K562 (cell line): Measurements from ENCODE around the gene ATP6V1F. TPM values are rescaled to one million over a fixed set of nuclear protein-coding genes. Genes with fewer than 3 reads are reported as not detected.

ENCODE experiments used
- ATAC-seq: fragments of 200-7000 bp; cut with Tn5 transposase; 3 replicates; pipeline ENCODE4 v1.9.1; 2020; ENCODE audit warnings: moderate library complexity
- BruUV-seq: library from RNA; stranded (reverse); fragments of 400-500 nt; replicated peaks from 2 replicates; lab custom pipeline; 2021; lab: Mats Ljungman, UMichigan
- CTCF ChIA-PET: fragments of 300-600 bp; formaldehyde crosslinking; extraction: SDS; loops from one replicate; lab custom pipeline; 2021; ENCODE audit warnings: low intra/inter-chr PET ratio; lab: Yijun Ruan, JAX
- POLR2A ChIA-PET: fragments of 300-600, 350-650 bp; sonication (Branson Sonifier 250); formaldehyde crosslinking; extraction: SDS; loops from one replicate; lab custom pipeline; 2021; ENCODE audit warnings: antibody characterized with exemption, inconsistent platforms; lab: Yijun Ruan, JAX
- DNase-seq, 4 experiments: peaks; one replicate each; pipeline versions ENCODE4 v3.0.0 to v3.0.0-alpha.2; 2011 to 2018; ENCODE audit warnings: low spot score in 3 of 4, mixed read lengths in 3 of 4; ENCODE audit errors: extremely low read depth in 1 of 4
- FAIRE-seq: peaks from 2 replicates; lab custom pipeline; 2011; peaks lifted over from hg19 to GRCh38; lab: Jason Lieb, UNC
- H2AFZ ChIP-seq: 2 replicates; pipeline ENCODE4 v1.6.0; 2011; ENCODE audit warnings: low read depth, low read length, control low read depth, inconsistent platforms
- H3K27ac ChIP-seq: fragments of 200-600 bp; 3 replicates; pipeline ENCODE4 v1.8.0; 2011; ENCODE audit warnings: low read depth, mild to moderate bottlenecking, control low read depth, inconsistent platforms, low read length, moderate library complexity, mixed read lengths; ENCODE audit errors: extremely low read depth
- H3K27me3 ChIP-seq, 2 experiments: fragments of 300-600 bp in 1 of 2; 2 replicates in 1 of 2; 3 replicates in 1 of 2; pipeline versions ENCODE4 v1.6.0 to v1.8.0; 2011; ENCODE audit warnings: inconsistent platforms in 2 of 2, low read length in 2 of 2, mild to moderate bottlenecking in 1 of 2, mixed read lengths in 1 of 2, moderate library complexity in 1 of 2; ENCODE audit not compliant: control insufficient read depth in 2 of 2, insufficient read depth in 2 of 2
- H3K36me3 ChIP-seq: fragments of 300-600 bp; 3 replicates; pipeline ENCODE4 v1.8.0; 2011; ENCODE audit warnings: mild to moderate bottlenecking, low read length, inconsistent platforms; ENCODE audit not compliant: control insufficient read depth, insufficient read depth
- H3K4me1 ChIP-seq, 2 experiments: fragments of 200-600 bp in 1 of 2; replicated peaks in 1 of 2; 2 replicates in 1 of 2; 3 replicates in 1 of 2; pipeline versions ENCODE4 v1.5.1 to v1.8.0; 2011; ENCODE audit warnings: inconsistent platforms in 2 of 2, low read length in 2 of 2, mild to moderate bottlenecking in 1 of 2, mixed read lengths in 1 of 2, moderate library complexity in 1 of 2; ENCODE audit not compliant: control insufficient read depth in 2 of 2, insufficient read depth in 2 of 2
- H3K4me2 ChIP-seq: 2 replicates; pipeline ENCODE4 v1.6.1; 2011; ENCODE audit warnings: low read length, control low read depth, inconsistent platforms, mixed read lengths; ENCODE audit not compliant: insufficient read depth
- H3K4me3 ChIP-seq: fragments of 200-600 bp; sonication (generic), shearing (Covaris generic); 2 replicates; pipeline ENCODE4 v1.5.1; 2016; ENCODE audit warnings: control low read depth, inconsistent platforms
- H3K79me2 ChIP-seq: fragments of 200-600 bp; 3 replicates; pipeline ENCODE4 v1.8.0; 2011; ENCODE audit warnings: low read length, inconsistent platforms; ENCODE audit not compliant: control insufficient read depth, insufficient read depth
- H3K9ac ChIP-seq, 2 experiments: 2 replicates each; pipeline versions ENCODE4 v1.6.0 to v1.6.1; 2011; ENCODE audit warnings: low read depth in 2 of 2, low read length in 2 of 2, control low read depth in 1 of 2, inconsistent platforms in 1 of 2, mild to moderate bottlenecking in 1 of 2, mixed read lengths in 1 of 2; ENCODE audit not compliant: insufficient read depth in 1 of 2
- H3K9me1 ChIP-seq: one replicate; pipeline ENCODE4 v1.6.0; 2011; ENCODE audit warnings: inconsistent platforms, mild to moderate bottlenecking, low read length, moderate library complexity; ENCODE audit not compliant: control insufficient read depth, insufficient read depth
- H3K9me3 ChIP-seq: replicated peaks from 2 replicates; pipeline ENCODE4 v1.5.1; 2011; ENCODE audit warnings: low read depth, low read length, inconsistent platforms; ENCODE audit not compliant: control insufficient read depth, insufficient read depth
- H4K20me1 ChIP-seq: replicated peaks from 2 replicates; pipeline ENCODE4 v1.6.1; 2011; ENCODE audit warnings: low read length, inconsistent platforms, mixed read lengths; ENCODE audit not compliant: control insufficient read depth, insufficient read depth
- CHD1 ChIP-seq: fragments of 200-600 bp; sonication (generic); IDR thresholded peaks from one replicate; pipeline ENCODE4 v1.6.1; 2012; ENCODE audit warnings: mild to moderate bottlenecking, moderate library complexity, low read length, inconsistent platforms
- CXXC5 ChIP-seq: fragments of 250-450 bp; sonication (Bioruptor Pico); IDR thresholded peaks from 2 replicates; pipeline ENCODE4 v1.8.0; 2022; ENCODE audit warnings: inconsistent platforms, mild to moderate bottlenecking, moderate library complexity
- ILF3 ChIP-seq: fragments of 450-650 bp; IDR thresholded peaks from 2 replicates; pipeline ENCODE4 v1.6.1; 2018; ENCODE audit warnings: antibody characterized with exemption, mild to moderate bottlenecking, moderate library complexity, borderline replicate concordance
- MCM5 ChIP-seq: fragments of 450-650 bp; IDR thresholded peaks from 2 replicates; pipeline ENCODE4 v1.6.1; 2016; ENCODE audit warnings: low read depth
- MTA1 ChIP-seq: fragments of 450-650 bp; IDR thresholded peaks from 2 replicates; pipeline ENCODE4 v1.6.1; 2017; ENCODE audit warnings: borderline replicate concordance
- PYGO2 ChIP-seq: fragments of 450-650 bp; IDR thresholded peaks from 2 replicates; pipeline ENCODE4 v1.6.1; 2016; ENCODE audit warnings: mild to moderate bottlenecking, missing genetic modification characterization, moderate library complexity, missing compliant biosample characterization
- RHOXF2B ChIP-seq: fragments of 250-450 bp; sonication (Bioruptor Pico); conservative IDR thresholded peaks from 2 replicates; pipeline ENCODE4 v1.5.1; 2021
- TAF7 ChIP-seq: fragments of 450-650 bp; IDR thresholded peaks from 2 replicates; pipeline ENCODE4 v1.6.1; 2016; ENCODE audit warnings: missing genetic modification characterization, missing compliant biosample characterization
- WGBS: fragments of 100-300 bp; shearing (Covaris generic); methylation state at CpG from one replicate; pipeline ENCODE4 v1.1.6; 2016; ENCODE audit warnings: low coverage, mixed read lengths; ENCODE audit not compliant: insufficient coverage; ENCODE audit errors: missing lambda C conversion rate; 5-methylcytosine and 5-hydroxymethylcytosine counted together
- in situ Hi-C: fragments of 300-500 bp; cut with MboI; formaldehyde crosslinking; loops from 4 replicates; pipeline ENCODE4 v1.15.0; 2018; ENCODE audit warnings: inconsistent platforms, mixed read lengths
- intact Hi-C: fragments of 100-400 bp; cut with micrococcal nuclease; formaldehyde crosslinking; loops from 2 replicates; pipeline ENCODE4 v1.14.2; 2022
- polyA plus RNA-seq, 8 experiments: library from polyadenylated mRNA; depleted of rRNA in 4 of 8; stranded (reverse) in 5 of 8; unstranded in 3 of 8; fragments of >200 nt; fragmentation: Nextera tagmentation in 2 of 8; fragmentation: Illumina TruSeq in 1 of 8; extraction: Ambion mirVana in 2 of 8; extraction: Trizol in 1 of 8; gene quantifications; 2 replicates each; pipeline versions ENCODE4 v1.2.1 to v1.2.3, GENCODE V29; 2011 to 2014; ENCODE audit warnings: inconsistent platforms in 1 of 8, missing spikeins in 1 of 8
- total RNA-seq, 7 experiments: library from RNA; depleted of rRNA in 6 of 7; stranded (reverse); fragments of >200 nt in 6 of 7; fragmentation: Illumina TruSeq in 2 of 7; extraction: Trizol in 2 of 7; gene quantifications; 2 replicates each; pipeline versions ENCODE4 v1.2.1 to v1.2.3, GENCODE V29; 2011 to 2021; ENCODE audit warnings: low replicate concordance in 1 of 7
- TF ChIP-seq, protein P1 (sequence below): fragments of 450-650 bp; formaldehyde crosslinking; IDR thresholded peaks from 2 replicates; pipeline ENCODE4 v1.4.0; 2022; ENCODE audit warnings: missing genetic modification characterization

The ATP6V1F gene
- total and polyA plus RNA-seq, 9 of the 15 experiments (the other 6 are each of a cell fraction or from before 2014, with no cell fraction given) = 206 to 1,123 (median 542) TPM

DNA sequence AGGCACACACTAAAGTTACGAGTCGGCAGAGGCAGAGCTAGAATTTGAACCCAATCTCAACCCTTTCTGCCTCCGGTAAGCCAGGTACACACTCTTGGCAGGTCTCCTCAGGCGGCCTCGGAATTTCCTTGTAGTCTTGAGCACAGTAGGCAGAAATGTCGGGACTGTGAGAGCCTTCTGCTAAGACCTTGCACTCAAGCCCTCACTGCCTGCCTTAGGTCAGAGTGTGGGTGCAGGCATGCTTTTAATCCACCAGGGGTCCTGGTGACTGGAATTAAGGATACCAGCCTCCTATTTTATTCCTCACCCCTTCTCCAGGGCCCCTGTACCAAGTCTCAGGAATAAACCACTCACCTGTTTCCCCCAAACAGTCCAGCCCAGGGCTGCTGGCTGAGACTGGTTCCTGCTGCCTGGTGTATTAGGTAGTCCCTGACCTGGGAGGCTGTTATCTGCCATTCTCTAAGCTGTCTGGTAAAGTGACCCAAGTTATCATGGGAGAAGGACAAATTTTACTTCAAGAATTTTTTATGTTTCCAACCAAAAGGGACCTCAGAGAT lies 855 bp downstream of the ATP6V1F start (continued):
- TF ChIP-seq, protein P1, sequence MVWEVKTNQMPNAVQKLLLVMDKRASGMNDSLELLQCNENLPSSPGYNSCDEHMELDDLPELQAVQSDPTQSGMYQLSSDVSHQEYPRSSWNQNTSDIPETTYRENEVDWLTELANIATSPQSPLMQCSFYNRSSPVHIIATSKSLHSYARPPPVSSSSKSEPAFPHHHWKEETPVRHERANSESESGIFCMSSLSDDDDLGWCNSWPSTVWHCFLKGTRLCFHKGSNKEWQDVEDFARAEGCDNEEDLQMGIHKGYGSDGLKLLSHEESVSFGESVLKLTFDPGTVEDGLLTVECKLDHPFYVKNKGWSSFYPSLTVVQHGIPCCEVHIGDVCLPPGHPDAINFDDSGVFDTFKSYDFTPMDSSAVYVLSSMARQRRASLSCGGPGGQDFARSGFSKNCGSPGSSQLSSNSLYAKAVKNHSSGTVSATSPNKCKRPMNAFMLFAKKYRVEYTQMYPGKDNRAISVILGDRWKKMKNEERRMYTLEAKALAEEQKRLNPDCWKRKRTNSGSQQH = no peak
- TF ChIP-seq ILF3 (peak; percentile 35; the same call in 1 of the 2 replicates), RHOXF2B (CRISPR knock-in tag) (no peak), MCM5 (no peak), CXXC5 (CRISPR knock-in tag) (no peak), CHD1 (no peak), PYGO2 (tag) (no peak), TAF7 (tag) (no peak), MTA1 (no peak)

DNA sequence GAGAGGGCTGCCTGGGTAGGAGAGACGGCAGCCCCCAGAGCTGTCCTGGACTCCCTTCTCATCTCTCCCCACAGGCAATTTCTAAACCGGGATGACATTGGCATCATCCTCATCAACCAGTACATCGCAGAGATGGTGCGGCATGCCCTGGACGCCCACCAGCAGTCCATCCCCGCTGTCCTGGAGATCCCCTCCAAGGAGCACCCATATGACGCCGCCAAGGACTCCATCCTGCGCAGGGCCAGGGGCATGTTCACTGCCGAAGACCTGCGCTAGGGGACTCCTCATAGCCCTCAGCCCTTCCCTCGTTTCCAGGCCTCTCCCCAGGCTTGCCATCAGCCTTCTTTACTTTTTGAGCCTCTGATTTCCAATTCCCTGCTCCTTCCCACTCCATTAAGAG lies 2.6 kb downstream of the ATP6V1F start:
- CTCF ChIA-PET = no interaction called here
- WGBS = 95% methylated on average over 12 of the region's 12 CpGs
- Histone ChIP-seq H4K20me1 (no peaks in the 10 kb centered on the region; the same call in 1 of the 2 replicates), H3K79me2 (peaks cover 46% of the 10 kb centered on the region), H3K9me1 (no peaks in the 10 kb centered on the region), H3K36me3 (peaks cover 45% of the 10 kb centered on the region), H2AFZ (no peak overlapping the region), H3K27ac (no peak overlapping the region), H3K9me3 (no peaks in the 10 kb centered on the region), H3K4me1 (peaks cover 20 to 50% of the 10 kb centered on the region in 2 experiments), H3K4me3 (no peak overlapping the region), H3K9ac (peak overlapping the region in 1 of 2 experiments; percentile 57; a peak in 1 of 4 replicates), H3K27me3 (no peaks in the 10 kb centered on the region), H3K4me2 (no peak overlapping the region)
- in situ Hi-C loops (no loop called here), intact Hi-C loops (no loop called here)
- DNase-seq (no peak), FAIRE-seq (no peak), ATAC-seq (no peak)
- POLR2A ChIA-PET = interaction anchor here (1.0 to 7.1 kb wide), 2 partner anchors 80 to 125 kb away, joined by 3 to 40 read pairs; partner anchors contain the start of gene CALU
- BruUV-seq = TSS peak; percentile 35
